Activated effector memory CD4-positive, alpha-beta T cell treated with anti-CD3 and anti-CD28 coated beads, Interleukin-2, amount 50 U/mL, for 16 hours (primary cell): ENCODE results near the gene SLC25A20.
"Not testable (repeated sequence)": the region's sequence is repeated elsewhere in the genome, so short reads cannot be mapped to it uniquely, and the experiment has no call there.

Source experiments
- DNase-seq: peaks from one replicate; pipeline ENCODE4 v3.0.0-alpha.2; 2020

The SLC25A20 gene, protein sequence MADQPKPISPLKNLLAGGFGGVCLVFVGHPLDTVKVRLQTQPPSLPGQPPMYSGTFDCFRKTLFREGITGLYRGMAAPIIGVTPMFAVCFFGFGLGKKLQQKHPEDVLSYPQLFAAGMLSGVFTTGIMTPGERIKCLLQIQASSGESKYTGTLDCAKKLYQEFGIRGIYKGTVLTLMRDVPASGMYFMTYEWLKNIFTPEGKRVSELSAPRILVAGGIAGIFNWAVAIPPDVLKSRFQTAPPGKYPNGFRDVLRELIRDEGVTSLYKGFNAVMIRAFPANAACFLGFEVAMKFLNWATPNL

DNA sequence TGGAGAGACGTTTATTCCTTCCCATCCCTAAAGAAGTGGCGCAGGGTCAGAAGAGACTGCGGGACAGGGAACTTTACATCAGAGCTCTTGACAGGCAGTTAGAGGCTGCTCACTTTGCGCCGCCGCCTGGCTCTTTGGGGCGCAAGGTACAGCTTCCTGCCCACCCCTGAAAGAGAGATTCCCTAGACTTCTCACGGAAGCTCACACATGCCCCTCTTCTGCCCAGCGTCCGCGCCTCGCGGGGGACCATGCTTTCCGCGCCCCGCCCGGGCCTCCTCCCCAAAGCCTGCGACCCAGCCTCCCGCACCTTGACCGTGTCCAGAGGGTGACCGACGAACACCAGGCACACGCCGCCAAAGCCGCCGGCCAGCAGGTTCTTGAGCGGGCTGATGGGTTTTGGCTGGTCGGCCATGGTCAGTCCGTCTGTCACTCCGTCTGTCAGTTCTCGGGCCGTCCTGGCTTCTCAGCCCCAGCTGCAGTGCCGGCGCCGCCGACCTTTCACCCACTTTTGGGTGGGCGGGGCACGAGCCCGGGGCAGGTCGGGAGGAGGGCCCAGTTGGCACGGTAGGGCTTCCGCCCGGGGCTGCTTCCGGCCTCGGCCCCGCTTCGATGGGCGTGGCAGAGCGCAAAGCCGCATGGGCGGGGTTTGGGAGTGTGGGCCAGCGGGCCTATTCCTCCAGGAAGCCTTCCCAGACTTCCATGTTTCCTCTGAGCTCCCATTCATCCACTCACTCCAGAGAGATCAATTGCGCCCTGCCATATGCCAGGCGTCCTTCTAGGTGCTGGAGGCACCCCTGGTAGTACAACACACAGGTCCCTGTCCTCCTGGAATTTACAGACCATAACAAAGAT lies at the start of gene SLC25A20:
TSS of gene SLC25A20 (minus strand) at position 500 of the 852 bp plus-strand sequence. CDS start at position 412, 88 bp downstream.
- peak; percentile 97 for DNase-seq

DNA sequence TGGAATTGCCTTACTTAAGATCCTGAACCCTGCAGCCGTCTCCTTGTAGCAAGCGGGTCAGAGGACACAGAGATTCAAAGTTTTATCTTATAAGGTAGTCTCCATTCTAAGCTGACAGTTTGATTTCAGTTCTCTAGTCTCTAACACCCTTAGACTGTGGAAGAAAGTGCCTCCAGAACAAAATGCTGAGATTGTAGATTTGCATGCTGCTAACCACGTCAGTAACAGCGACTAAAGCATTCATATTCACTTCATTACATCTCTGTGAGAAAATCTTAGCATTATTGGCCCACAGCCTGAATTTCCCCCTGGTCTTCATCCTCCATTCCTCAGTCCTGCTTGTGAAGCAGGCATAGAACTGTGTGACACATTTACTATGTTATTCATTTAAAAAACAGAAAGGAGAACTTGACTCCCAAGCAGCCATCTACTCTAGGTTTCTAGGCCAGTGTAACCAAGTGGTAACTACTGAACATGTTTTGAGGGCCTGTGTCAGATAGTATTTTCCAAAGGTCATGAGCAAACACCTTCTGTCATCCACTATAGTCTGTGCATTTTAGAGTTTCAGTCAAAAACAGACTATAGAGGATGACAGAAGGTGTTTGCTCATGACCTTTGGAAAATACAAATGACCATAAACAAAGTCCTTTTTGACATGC lies 47.3 kb upstream of the SLC25A20 start:
- DNase-seq = no peak

DNA sequence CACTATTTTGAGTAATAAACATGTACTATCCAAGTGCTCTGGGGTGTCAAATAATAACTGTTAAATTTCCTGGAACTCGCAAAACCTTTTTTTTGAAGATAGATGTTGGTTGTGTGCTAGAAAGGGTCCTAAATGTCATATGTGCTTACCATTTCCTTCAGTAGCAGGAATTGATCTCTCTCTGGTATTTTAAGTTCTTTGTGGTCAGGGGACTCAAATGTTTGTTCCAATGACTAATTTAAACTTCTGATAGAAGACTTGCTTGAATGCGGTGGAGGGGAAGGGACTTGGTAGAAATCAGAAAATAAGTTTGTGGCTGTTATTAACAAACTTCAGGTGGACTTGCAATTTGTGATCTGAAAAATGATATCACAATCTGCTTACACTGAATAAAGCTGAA lies 46.8 kb upstream of the SLC25A20 start:
- no peak for DNase-seq

DNA sequence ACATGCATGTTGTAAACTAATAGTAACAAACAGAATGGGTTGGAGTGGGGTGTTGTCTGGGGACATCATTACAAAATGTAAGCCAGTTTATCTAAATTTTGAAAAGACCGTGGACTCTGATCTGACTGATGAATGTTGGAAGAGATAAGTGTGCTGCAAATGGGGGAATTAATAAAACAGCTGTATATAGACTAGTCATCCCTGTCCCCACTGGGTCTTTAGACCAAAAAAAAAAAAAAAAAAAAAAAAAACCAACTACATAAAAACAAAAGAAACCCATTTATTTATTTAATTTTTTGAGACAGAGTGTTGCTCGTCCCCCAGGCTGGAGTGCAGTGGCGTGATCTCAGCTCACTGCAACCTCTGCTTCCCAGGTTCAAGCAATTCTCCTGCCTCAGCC lies 40.0 kb upstream of the SLC25A20 start:
- DNase-seq = no peak

DNA sequence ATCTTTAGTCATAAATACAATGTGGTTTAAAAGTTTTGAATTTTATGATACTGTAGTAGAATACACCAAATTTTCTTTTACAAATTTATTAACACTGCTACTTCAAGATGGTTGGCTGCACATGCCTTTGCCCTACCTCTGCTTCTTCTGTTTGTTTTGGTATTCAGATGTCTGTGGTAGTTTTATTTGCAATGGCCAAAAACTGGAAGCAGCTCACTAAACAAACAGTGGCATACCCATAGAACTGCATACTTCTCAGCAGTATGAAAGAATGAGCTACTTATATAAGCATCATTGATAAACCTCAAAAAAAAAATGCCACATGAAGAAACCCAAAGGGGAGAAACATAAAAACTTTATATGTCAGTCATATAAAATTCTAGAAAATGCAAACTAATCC lies 39.5 kb upstream of the SLC25A20 start:
- DNase-seq = no peak

DNA sequence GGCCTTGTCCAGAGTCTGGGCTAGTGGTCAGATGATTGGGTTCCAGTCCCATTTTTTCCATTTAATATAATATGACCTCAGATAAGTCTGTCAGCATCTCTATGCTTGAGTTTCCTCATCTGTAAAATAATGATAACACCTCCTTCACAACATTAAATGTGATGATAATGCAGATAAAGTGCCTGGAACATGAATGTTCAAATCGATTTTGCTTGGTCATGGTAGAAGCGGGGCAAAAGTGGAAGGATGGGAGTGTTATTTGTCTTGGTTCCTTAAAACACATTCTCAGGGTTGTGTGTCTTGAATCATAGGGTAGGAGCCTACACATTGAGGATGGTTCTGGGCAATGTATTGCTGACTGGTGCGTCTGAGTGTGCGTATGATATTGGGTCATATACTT lies 36.8 kb upstream of the SLC25A20 start:
- no peak for DNase-seq

DNA sequence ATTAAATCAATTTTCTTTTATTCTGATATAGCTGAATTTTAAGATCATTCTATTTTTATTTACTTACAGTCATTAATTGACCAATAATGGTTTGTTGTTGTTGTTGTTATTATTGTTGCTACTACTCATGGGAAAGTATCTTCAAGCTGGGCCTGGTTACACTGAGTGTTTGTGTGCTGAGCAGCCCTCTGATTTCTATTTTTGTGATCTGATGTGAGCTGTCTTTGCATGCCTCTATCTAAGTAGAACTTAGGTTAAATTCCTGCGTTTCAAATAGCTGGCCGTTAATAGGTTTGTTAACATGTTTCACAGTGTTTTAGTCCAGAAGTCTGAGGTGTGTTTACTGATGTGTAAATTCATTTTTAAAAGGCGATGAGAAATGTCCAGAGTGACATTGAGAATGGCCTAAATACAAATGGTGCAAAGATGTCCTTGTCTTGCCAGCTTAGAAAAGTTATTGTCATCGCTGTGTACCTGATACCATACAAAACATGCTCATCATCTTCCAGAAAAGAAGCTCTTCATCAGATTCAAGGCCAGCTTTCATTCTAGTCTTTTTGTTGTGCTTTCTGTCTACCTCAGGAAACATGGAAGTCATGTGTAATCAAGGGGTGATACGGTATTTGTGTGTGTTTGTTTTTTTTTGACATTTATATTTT lies 35.8 kb upstream of the SLC25A20 start:
- no peak for DNase-seq

DNA sequence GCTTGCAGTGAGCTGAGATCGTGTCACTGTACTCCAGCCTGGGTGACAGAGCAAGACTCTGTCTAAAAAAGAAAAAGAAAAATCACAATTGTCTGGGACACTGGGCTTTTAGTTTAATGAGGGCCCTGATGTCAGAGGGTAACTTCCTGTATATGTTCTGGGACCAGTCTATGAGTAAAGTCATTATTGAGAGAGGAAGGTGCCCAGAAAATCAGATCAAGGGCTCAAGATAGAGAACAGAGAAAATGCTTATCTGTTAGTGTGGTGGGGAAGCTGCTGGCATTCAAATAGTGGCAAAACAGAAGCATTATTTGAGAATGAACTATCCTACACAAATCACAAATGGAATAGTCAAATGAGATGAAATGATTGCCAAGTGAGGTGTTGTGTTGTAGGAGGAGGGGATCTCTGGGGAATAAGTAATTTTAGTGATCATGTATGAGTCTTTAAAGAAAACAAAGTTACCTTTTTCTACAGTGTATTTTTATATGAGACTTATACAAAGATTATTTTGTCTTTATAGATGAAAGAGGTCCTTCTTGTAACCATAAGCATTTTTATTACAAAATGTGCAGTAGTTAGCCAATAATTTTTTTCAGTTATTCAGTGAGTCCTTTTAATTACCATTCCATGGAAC lies 33.4 kb upstream of the SLC25A20 start:
- no peak for DNase-seq

DNA sequence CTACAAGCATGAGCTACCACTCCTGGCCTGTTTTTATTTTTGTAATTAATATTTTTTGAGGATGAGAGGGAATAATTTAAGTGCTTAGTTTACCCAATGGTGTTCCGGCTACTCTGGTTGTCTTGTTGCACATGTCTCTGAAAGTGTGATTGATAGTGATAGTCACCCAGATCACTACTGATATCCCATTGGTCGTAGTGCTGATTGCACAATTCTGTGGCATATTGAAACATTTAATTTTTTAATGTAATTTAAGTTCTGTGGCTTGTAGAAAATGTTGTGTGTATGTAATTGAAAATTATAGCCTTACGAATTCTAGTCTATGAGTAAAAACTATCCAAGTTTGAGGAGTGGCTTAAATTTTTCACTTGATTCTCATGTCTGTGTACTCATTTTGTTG lies 31.9 kb upstream of the SLC25A20 start:
- DNase-seq = no peak

DNA sequence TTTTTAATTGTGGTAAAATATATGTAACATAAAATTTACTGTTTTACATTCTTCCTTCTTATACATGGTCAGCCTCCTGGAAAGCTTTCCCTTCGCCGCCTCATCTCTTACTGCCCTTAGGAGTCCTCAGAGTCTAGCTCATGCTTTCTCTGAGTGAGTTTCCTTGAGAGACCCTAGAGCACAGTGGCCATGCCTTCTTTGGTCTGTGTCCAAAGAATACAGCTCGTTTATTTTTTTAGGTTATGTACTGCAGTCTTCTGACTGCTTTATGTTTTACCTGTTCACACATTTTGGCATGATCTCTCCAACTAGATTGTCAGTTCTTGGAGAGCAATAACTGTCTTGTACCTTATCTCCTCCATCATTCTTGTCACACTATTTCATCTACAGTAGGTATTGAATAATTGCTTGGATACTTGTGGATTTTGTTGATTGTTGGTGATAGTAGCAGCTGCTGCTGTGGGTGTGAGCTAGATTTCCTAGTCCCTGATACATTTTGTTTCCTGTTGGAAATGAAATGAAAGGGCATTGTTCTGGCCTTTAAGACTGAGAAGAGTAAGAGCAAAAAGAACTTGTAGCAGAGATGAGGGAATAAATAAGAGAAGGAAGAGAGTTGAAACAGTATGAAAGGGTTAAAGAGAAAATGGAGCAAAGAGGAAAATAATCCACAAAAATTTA lies 30.8 kb upstream of the SLC25A20 start:
- DNase-seq = no peak

DNA sequence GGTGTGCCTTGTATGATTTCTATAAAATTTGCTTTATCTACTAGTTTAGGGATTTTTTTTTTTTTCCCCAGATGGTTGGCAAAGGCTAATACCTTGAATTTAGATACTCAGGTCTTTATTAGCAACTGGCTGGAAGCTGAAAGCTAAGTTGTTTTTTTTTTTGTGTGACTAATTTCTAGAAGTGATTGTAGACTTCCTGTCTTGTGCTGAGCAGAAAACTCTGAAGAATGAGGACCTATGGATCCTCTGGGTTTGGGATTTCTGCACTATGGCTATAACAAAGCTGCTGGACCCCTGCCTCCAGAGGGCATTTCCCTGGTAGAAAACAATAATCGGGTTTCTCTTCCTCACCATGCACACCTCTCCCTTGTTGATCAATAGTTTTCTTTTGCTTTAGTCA lies 30.0 kb upstream of the SLC25A20 start:
- no peak for DNase-seq

DNA sequence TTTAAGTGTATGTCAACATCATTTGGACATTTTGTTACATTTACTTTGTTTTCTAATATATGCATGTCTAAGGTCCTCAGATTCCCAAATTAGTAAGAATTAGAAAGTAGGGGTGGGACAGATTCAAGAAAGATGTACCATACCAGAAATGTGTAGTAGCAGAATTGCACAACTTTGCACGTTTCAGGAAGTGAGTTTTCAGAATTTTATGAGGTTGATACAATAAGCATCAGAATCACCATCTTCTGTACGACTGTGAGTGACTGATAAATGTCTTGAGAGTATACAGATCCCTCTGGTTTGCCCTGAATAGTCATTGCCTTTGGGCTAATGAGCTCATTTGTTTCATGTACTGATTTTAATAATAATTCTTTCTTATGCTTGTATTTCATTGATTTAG lies 29.2 kb upstream of the SLC25A20 start:
- DNase-seq = no peak

DNA sequence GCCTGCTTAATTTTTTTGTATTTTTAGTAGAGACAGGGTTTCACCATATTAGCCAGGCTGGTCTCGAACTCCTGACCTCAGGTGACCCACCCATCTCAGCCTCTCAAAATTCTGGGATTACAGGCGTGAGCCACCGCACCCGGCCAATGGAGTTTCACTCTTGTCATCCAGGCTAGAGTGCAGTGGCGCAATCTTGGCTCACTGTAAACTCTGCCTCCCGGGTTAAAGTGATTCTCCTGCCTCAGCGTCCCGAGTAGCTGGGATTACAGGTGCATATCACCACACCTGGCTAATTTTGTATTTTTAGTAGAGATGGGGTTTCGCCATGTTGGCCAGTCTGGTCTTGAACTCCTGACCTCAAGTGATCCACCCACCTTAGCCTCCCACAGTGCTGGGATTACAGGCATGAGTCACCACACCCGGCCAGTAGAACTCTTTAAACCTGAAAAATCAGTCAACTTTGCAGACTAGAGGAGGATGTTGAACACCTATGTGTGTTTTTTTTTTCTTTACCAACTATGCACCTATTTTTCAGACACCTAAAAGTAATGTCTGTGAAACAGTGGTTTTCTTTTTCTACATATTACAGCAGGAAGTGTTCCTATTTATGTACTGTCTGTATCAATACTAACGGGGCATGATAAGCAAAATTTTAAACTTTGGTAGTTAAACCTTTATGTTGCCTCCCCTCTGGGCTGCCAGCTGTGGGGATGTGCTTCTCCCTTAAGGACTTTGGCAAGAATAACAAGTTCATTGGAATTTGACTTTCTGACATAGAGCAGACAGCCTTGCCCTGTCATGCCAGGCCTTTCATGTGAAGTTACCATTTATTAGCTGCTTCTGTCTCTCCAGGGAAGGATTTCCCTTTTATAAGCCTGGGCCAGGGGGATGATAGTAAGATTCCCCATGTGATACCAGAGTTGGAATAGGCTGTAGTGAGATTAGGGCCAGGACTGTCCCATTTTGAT lies 28.0 kb upstream of the SLC25A20 start:
- peak; percentile 65 for DNase-seq

DNA sequence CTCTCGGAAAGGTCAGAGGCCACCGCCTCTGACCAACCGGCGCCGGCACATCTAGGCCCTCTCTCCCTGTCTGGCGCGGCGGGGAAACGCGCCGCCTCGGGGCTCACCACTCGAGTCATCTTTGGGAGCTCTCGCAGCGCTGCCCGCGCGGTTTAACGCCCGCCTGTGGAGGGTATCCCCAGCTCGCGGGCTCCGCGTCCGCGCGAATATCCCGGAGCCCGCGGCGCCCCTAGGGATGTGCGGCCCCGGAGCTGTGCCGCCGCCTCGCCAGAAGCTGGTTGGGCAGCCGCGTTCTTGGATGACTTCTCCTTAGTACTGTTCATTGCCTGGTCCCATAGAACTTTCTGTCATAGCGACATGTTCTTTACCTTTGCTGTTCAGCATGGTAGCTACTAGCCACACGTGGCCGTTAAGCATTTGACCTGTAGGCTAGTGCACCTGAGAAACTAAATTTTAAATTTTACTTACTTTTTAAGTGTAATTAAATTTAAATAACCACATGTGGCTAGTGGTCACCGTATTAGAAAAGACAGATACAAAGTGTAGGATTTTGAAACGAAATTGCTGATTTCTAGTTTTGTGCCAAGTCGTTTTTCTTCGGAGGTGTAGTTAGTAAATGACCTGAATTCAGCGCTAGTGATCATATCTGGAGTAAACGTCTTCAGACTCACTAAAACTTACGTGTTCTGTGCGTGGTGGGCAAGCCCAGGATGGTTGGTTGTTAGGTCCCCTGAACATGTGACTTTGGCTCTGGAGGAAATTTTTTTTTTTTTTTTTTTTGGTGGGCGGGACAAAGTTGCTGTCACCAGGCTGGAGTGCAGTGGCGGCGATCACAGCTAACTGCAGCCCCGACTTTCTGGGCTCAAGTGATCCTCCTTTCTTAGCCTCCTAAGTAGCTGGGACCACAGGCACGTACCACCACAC lies 20.8 kb upstream of the SLC25A20 start:
- DNase-seq = peak; percentile 83

DNA sequence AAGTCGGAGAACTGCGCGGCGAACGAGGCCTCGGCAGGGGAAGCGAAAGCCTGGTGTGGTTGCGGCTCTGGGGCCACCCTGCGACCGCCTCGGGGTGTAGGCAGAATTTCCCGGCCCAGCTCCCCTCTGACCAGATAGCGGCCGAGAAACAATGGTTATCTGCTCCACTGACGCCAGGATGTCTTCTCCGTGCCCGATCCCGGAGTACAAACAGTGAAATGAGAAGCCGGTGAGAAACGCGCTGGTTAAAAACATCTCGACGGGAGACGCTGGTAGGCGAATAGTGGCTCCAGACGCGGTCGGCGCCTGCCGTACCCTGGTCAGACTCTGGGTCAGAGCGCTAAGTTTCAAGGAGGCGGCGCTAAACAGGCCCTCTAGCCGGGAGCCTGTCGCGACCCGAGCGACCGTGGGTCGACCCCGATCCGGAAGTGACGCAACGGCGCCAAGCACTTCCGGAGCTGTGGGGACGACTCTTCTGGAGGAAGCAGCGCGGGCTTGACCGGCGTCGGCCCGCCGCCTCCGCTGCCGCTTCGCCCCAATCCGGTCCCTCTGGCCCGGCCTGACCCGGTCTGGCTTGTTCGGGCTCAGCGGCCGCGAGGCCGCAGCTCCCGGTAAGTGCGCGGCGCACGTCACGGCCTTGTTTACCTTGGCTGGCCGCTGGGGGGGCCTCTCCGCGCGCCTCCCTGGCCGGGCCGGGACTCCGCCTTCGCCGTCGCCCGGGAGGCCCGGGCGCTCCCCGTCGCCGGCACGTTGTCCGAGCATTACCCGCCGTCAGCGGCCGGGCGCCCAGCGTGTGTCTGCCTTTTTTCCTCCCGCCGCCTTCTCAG lies 19.9 kb upstream of the SLC25A20 start, which contains the start of gene ARIH2:
TSS of gene ARIH2 (plus strand) at position 455 of the 827 bp plus-strand sequence. CDS start 8,717 bp downstream, outside the sequence.
- peak; percentile 96 for DNase-seq

DNA sequence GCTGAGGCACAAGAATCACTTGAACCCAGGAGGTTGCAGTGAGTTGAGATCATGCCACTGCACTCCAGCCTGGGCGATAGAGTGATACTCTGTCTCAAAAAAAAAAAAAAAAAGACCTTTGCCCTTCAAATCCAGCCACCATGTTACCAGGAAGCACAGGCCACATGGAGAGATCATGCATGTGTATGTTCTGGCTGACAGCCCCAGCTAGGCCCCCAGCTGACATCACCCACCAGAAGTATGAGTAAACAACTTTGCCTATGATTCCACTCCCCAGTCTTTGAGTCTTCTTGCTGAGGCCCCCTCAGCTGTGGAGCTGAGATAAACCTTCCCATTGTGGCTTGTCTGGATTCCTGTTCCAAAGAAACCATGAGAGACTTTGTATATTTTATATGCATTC lies 16.6 kb upstream of the SLC25A20 start:
- DNase-seq = peak; percentile 47

DNA sequence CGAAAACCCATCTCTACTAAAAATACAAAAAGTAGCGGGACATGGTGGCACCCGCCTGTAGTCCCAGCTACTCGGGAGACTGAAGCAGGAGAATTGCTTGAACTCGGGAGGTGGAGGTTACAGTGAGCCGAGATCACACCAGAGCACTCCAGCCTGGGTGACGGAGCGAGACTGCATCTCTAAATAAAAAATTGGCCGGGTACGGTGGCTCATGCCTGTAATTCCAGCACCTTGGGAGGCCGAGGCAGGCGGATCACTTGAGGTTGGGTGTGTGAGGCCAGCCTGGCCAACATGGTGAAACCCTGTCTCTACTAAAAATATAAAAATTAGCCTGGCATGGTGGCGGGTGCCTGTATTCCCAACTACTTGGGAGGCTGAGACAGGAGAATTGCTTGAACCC lies 8.3 kb upstream of the SLC25A20 start:
- not testable (repeated sequence) for DNase-seq

DNA sequence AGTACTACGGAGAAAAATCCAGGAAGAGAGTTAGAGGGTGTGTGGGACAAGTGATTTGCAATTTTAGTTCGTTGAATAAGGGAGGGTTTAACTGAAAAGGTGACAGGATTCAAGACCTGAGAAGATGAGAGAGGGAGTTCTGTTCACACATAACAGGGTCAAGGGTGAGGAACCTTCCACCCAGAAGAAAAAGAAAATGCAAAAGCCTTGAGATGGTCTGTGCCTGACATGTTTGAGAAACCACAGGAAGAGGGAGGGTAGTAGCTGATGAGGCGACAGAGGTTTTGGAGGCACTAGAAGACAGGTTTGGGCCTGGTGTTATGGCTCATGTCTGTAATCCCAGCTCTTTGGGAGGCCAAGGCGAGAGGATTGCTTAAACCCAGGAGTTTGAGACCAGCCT lies 591 bp upstream of the SLC25A20 start:
- no peak for DNase-seq
